ENCODE measurements around the gene ZNF541.

The ZNF541 gene

GRCh38 chr19:47544476-47544875, 28.5 kb downstream of the ZNF541 start:
- no peak for DNase-seq

GRCh38 chr19:47544075-47544474, 28.9 kb downstream of the ZNF541 start:
- no peak for DNase-seq

GRCh38 chr19:47542030-47542475, 30.9 kb downstream of the ZNF541 start:
- DNase-seq, result no peak

- no peak for DNase-seq
Observed at GRCh38 chr19:47541518-47541917, 31.4 kb downstream of the ZNF541 start.

GRCh38 chr19:47540748-47541147, 32.2 kb downstream of the ZNF541 start:
- no peak for DNase-seq

GRCh38 chr19:47539747-47540311, 33.1 kb downstream of the ZNF541 start:
- no peak for DNase-seq

- DNase-seq, result no peak
Observed at GRCh38 chr19:47538812-47539211, 34.1 kb downstream of the ZNF541 start.

GRCh38 chr19:47537493-47537892, 35.5 kb downstream of the ZNF541 start:
- DNase-seq, result no peak

GRCh38 chr19:47534628-47535027, 38.3 kb downstream of the ZNF541 start:
- DNase-seq, result no peak

- DNase-seq, result no peak
Observed at GRCh38 chr19:47531640-47532387, 41.1 kb downstream of the ZNF541 start.

GRCh38 chr19:47529018-47529742, 43.8 kb downstream of the ZNF541 start:
- DNase-seq, result no peak

GRCh38 chr19:47526798-47527197, 46.1 kb downstream of the ZNF541 start:
- DNase-seq, result no peak

GRCh38 chr19:47523473-47523872, 49.5 kb downstream of the ZNF541 start:
- no peak for DNase-seq

Data from activated CD4-positive, alpha-beta T cell treated with anti-CD3 and anti-CD28 coated beads for 4 hours (primary cell).